Measurements from ENCODE around the gene TTLL4.

Gene TTLL4

GRCh38 chr2:218798767-218799504 is 88.3 kb downstream of the TTLL4 start:
- no peak overlapping the region for H3K4me3 ChIP-seq (ENCODE audit: low read length in 2 of 2)
- H3K36me3 ChIP-seq (ENCODE audit: control insufficient read depth in 2 of 2, insufficient read depth in 2 of 2, low read length in 2 of 2): no peaks in the 10 kb centered on the region
- no peaks in the 10 kb centered on the region for H3K27me3 ChIP-seq (ENCODE audit: control insufficient read depth in 2 of 2, insufficient read depth in 2 of 2, low read length in 2 of 2)
- no peak overlapping the region for H3K9ac ChIP-seq (ENCODE audit: low read depth in 1 of 2, low read length in 2 of 2)
- H3K9me3 ChIP-seq (ENCODE audit: control insufficient read depth in 2 of 2, low read length in 2 of 2): no peaks in the 10 kb centered on the region
- no peak overlapping the region for H3K27ac ChIP-seq (ENCODE audit: low read depth in 2 of 2, low read length in 2 of 2)
- no peaks in the 10 kb centered on the region for H3K4me1 ChIP-seq (ENCODE audit: control insufficient read depth in 2 of 2, insufficient read depth in 2 of 2, low read length in 2 of 2)

GRCh38 chr2:218799990-218800389 is 89.4 kb downstream of the TTLL4 start:
- H3K27me3 ChIP-seq (ENCODE audit: control insufficient read depth in 2 of 2, insufficient read depth in 2 of 2, low read length in 2 of 2): no peaks in the 10 kb centered on the region
- no peaks in the 10 kb centered on the region for H3K4me1 ChIP-seq (ENCODE audit: control insufficient read depth in 2 of 2, insufficient read depth in 2 of 2, low read length in 2 of 2)
- H3K27ac ChIP-seq (ENCODE audit: low read depth in 2 of 2, low read length in 2 of 2): no peak overlapping the region
- H3K36me3 ChIP-seq (ENCODE audit: control insufficient read depth in 2 of 2, insufficient read depth in 2 of 2, low read length in 2 of 2): no peaks in the 10 kb centered on the region
- H3K9ac ChIP-seq (ENCODE audit: low read depth in 1 of 2, low read length in 2 of 2): no peak overlapping the region
- H3K9me3 ChIP-seq (ENCODE audit: control insufficient read depth in 2 of 2, low read length in 2 of 2): peaks cover 0 to 3% of the 10 kb centered on the region in 2 donors
- H3K4me3 ChIP-seq (ENCODE audit: low read length in 2 of 2): no peak overlapping the region

- Histone ChIP-seq H3K4me3 (ENCODE audit: low read length in 2 of 2) (no peak overlapping the region), H3K9ac (ENCODE audit: low read depth in 1 of 2, low read length in 2 of 2) (no peak overlapping the region), H3K36me3 (ENCODE audit: control insufficient read depth in 2 of 2, insufficient read depth in 2 of 2, low read length in 2 of 2) (no peaks in the 10 kb centered on the region), H3K27ac (ENCODE audit: low read depth in 2 of 2, low read length in 2 of 2) (no peak overlapping the region), H3K4me1 (ENCODE audit: control insufficient read depth in 2 of 2, insufficient read depth in 2 of 2, low read length in 2 of 2) (no peaks in the 10 kb centered on the region), H3K27me3 (ENCODE audit: control insufficient read depth in 2 of 2, insufficient read depth in 2 of 2, low read length in 2 of 2) (no peaks in the 10 kb centered on the region), H3K9me3 (ENCODE audit: control insufficient read depth in 2 of 2, low read length in 2 of 2) (peaks cover 0 to 4% of the 10 kb centered on the region in 2 donors)
Measured at GRCh38 chr2:218802386-218802994, 91.9 kb downstream of the TTLL4 start.

- H3K4me3 ChIP-seq (ENCODE audit: low read length in 2 of 2): no peak overlapping the region
- no peak overlapping the region for H3K27ac ChIP-seq (ENCODE audit: low read depth in 2 of 2, low read length in 2 of 2)
- H3K36me3 ChIP-seq (ENCODE audit: control insufficient read depth in 2 of 2, insufficient read depth in 2 of 2, low read length in 2 of 2): no peaks in the 10 kb centered on the region
- H3K9ac ChIP-seq (ENCODE audit: low read depth in 1 of 2, low read length in 2 of 2): no peak overlapping the region
- no peaks in the 10 kb centered on the region for H3K4me1 ChIP-seq (ENCODE audit: control insufficient read depth in 2 of 2, insufficient read depth in 2 of 2, low read length in 2 of 2)
- H3K9me3 ChIP-seq (ENCODE audit: control insufficient read depth in 2 of 2, low read length in 2 of 2): peaks cover 0 to 4% of the 10 kb centered on the region in 2 donors
- no peaks in the 10 kb centered on the region for H3K27me3 ChIP-seq (ENCODE audit: control insufficient read depth in 2 of 2, insufficient read depth in 2 of 2, low read length in 2 of 2)
Measured at GRCh38 chr2:218804817-218805216, 94.2 kb downstream of the TTLL4 start.
